Measurements from ENCODE around the gene BTG4.

DNA sequence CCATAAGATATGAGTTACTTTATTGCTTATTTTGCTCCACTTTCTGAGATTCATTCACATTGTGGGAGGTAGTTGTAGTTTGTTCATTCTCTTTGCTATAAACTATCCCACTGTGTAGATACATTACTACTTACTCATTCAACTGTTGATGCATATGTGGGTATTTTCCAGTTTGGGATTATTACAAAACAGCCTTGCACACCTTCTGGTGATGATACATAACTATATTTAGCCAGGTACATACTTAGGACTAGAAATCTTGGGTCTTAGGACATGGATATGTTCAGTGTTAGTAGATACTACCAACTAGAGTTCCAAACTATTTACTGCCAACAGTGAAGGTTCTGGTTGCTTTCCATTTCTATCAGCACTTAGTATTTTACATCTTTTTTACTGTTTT is 37.8 kb downstream of the BTG4 start:
- TF ChIP-seq, protein P1, sequence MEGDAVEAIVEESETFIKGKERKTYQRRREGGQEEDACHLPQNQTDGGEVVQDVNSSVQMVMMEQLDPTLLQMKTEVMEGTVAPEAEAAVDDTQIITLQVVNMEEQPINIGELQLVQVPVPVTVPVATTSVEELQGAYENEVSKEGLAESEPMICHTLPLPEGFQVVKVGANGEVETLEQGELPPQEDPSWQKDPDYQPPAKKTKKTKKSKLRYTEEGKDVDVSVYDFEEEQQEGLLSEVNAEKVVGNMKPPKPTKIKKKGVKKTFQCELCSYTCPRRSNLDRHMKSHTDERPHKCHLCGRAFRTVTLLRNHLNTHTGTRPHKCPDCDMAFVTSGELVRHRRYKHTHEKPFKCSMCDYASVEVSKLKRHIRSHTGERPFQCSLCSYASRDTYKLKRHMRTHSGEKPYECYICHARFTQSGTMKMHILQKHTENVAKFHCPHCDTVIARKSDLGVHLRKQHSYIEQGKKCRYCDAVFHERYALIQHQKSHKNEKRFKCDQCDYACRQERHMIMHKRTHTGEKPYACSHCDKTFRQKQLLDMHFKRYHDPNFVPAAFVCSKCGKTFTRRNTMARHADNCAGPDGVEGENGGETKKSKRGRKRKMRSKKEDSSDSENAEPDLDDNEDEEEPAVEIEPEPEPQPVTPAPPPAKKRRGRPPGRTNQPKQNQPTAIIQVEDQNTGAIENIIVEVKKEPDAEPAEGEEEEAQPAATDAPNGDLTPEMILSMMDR (IDR thresholded peaks at IDR 0.05; ENCODE audit: borderline replicate concordance, extremely low read depth, low read length, poor library complexity, severe bottlenecking) = no peak
- TF ChIP-seq EZH2 (IDR thresholded peaks at IDR 0.05; ENCODE audit: borderline replicate concordance, low read depth, low read length, severe bottlenecking) = no peak

Data from DND-41 (cell line).